ENCODE measurements around the gene MASP2. TPM values are rescaled to one million over a fixed set of nuclear protein-coding genes. Genes with fewer than 3 reads are reported as not detected.
"Not testable (repeated sequence)": the region's sequence is repeated elsewhere in the genome, so short reads cannot be mapped to it uniquely, and the experiment has no call there.

MASP2 gene
- polyA plus RNA-seq, 1 donor, result 12.8 TPM

GRCh38 chr1:11058595-11059154, 11.6 kb upstream of the MASP2 start:
- DNase-seq, result no peak

GRCh38 chr1:11058026-11058425, 11.0 kb upstream of the MASP2 start:
- DNase-seq, result no peak

- no peak for DNase-seq
These were observed 10.4 kb upstream of the MASP2 start for GRCh38 chr1:11057477-11057876.

- DNase-seq, result no peak
These were observed 9.5 kb upstream of the MASP2 start for GRCh38 chr1:11056504-11056903.

GRCh38 chr1:11055676-11056075, 8.6 kb upstream of the MASP2 start:
- DNase-seq, result no peak

GRCh38 chr1:11054666-11055065, 7.6 kb upstream of the MASP2 start:
- DNase-seq, result no peak

- DNase-seq, result no peak
These were observed 7.1 kb upstream of the MASP2 start for GRCh38 chr1:11054181-11054580.

- DNase-seq, result no peak
These were observed 6.7 kb upstream of the MASP2 start for GRCh38 chr1:11053758-11054137.

GRCh38 chr1:11052839-11053757, 6.1 kb upstream of the MASP2 start:
- no peak for DNase-seq

GRCh38 chr1:11051781-11052511, 4.9 kb upstream of the MASP2 start:
- no peak for DNase-seq

- DNase-seq, result not testable (repeated sequence)
These were observed 4.1 kb upstream of the MASP2 start for GRCh38 chr1:11051121-11051520.

GRCh38 chr1:11046270-11046566, 821 bp downstream of the MASP2 start:
- no peak for DNase-seq

GRCh38 chr1:11045428-11046269, 1.4 kb downstream of the MASP2 start:
- peak; percentile 41 for DNase-seq

- DNase-seq, result no peak
These were observed 2.1 kb downstream of the MASP2 start for GRCh38 chr1:11044849-11045427.

- DNase-seq, result no peak
These were observed 2.8 kb downstream of the MASP2 start for GRCh38 chr1:11044086-11044848.

- no peak for DNase-seq
These were observed 3.8 kb downstream of the MASP2 start for GRCh38 chr1:11042995-11043874.

- no peak for DNase-seq
These were observed 5.0 kb downstream of the MASP2 start for GRCh38 chr1:11042065-11042464.

GRCh38 chr1:11041048-11041447, 6.0 kb downstream of the MASP2 start:
- DNase-seq, result no peak

GRCh38 chr1:11040105-11040429, 7.0 kb downstream of the MASP2 start:
- not testable (repeated sequence) for DNase-seq
